Stomach (tissue), 9 donors: ENCODE measurements around the gene PRDM16. TPM values are rescaled to one million over a fixed set of nuclear protein-coding genes. Genes with fewer than 3 reads are reported as not detected.

Experiments used
- DNase-seq, 2 donors: peaks; one replicate each; pipeline versions ENCODE4 v3.0.0 to v3.0.0-alpha.2; 2013 to 2019
- H3K27ac ChIP-seq, 5 donors: fragments of 200-600 bp in 4 of 5; sonication (generic) in 4 of 5; one replicate each; pipeline ENCODE4 v1.5.1; 2013 to 2019; ENCODE audit warnings: mild to moderate bottlenecking in 1 of 5, moderate library complexity in 1 of 5
- H3K27me3 ChIP-seq, 3 donors: fragments of 200-600 bp; sonication (generic); one replicate each; pipeline ENCODE4 v1.5.1; 2017 to 2019; ENCODE audit warnings: mixed run types in 1 of 3
- H3K36me3 ChIP-seq, 4 donors: fragments of 200-600 bp; sonication (generic); 1 replicate in 3 of 4; 2 replicates in 1 of 4; pipeline ENCODE4 v1.5.1; 2016 to 2019
- H3K4me1 ChIP-seq, 4 donors: fragments of 200-600 bp; sonication (generic); one replicate each; pipeline ENCODE4 v1.5.1; 2016 to 2019
- H3K4me3 ChIP-seq, 4 donors: fragments of 200-600 bp; sonication (generic) in 3 of 4; one replicate each; pipeline ENCODE4 v1.5.1; 2016 to 2019; ENCODE audit warnings: mild to moderate bottlenecking in 1 of 4
- H3K9me3 ChIP-seq, 4 donors: fragments of 200-600 bp; sonication (generic); one replicate each; pipeline ENCODE4 v1.5.1; 2016 to 2019
- EP300 ChIP-seq: sonication (generic); formaldehyde crosslinking; IDR thresholded peaks from one replicate; pipeline ENCODE4 v1.6.1; 2017; ENCODE audit warnings: antibody characterized with exemption
- POLR2A ChIP-seq, 4 donors: fragments of 450-650 bp; IDR thresholded peaks; one replicate each; pipeline ENCODE4 v1.6.1; 2016; ENCODE audit warnings: antibody characterized with exemption in 4 of 4, control low read depth in 2 of 4, mild to moderate bottlenecking in 1 of 4, moderate library complexity in 1 of 4
- POLR2AphosphoS5 ChIP-seq, 3 donors: sonication (generic); formaldehyde crosslinking; IDR thresholded peaks; one replicate each; pipeline ENCODE4 v1.6.1; 2016; ENCODE audit warnings: antibody characterized with exemption in 3 of 3
- WGBS, 5 donors: extraction: QIAGEN DNeasy Blood & Tissue Kit in 3 of 5; methylation state at CpG; one replicate each; pipeline versions ENCODE4 v1.1.5 to v1.1.7; 2013 to 2018; 5-methylcytosine and 5-hydroxymethylcytosine counted together
- intact Hi-C: fragments of 100-400 bp; cut with DNase I; formaldehyde crosslinking; loops from one replicate; pipeline ENCODE4 v1.15.1; 2023; ENCODE audit warnings: low total_unique reads
- polyA plus RNA-seq, 3 donors: library from polyadenylated mRNA; stranded (reverse); fragments of 200-250 nt; gene quantifications; one replicate each; pipeline ENCODE4 v1.2.3, GENCODE V29; 2013
- total RNA-seq, 5 donors: library from RNA; depleted of rRNA; stranded (reverse); fragments of >200 nt; gene quantifications; one replicate each; pipeline versions ENCODE4 v1.1.0 to v1.2.3, GENCODE V29; 2014 to 2016
- TF ChIP-seq, protein P1 (sequence below), 7 experiments: fragments of 450-650 bp in 4 of 7; fragments of 200-600 bp in 3 of 7; sonication (generic) in 3 of 7; IDR thresholded peaks; one replicate each; pipeline ENCODE4 v1.5.1; 2016 to 2019; ENCODE audit warnings: antibody characterized with exemption in 7 of 7, control low read depth in 2 of 7, mild to moderate bottlenecking in 1 of 7
- donor health status: healthy with polysubstance abuse.
- donor health status: Bipolar disorder and iron deficiency.
- donor health status: healthy.

The PRDM16 gene
- total and polyA plus RNA-seq, 8 donors: 0.29 to 222 (median 15.8) TPM

GRCh38 chr1:3101124-3101939 lies 32.3 kb downstream of the PRDM16 start:
- WGBS, 5 donors: 54 to 69% (median 57%) methylated on average over 23 to 29 of the region's 29 CpGs
- TF ChIP-seq POLR2AphosphoS5 (IDR thresholded peaks at IDR 0.05) (no peak), EP300 (no peak), POLR2A (IDR thresholded peaks at IDR 0.05) (no peak)
- TF ChIP-seq, protein P1, sequence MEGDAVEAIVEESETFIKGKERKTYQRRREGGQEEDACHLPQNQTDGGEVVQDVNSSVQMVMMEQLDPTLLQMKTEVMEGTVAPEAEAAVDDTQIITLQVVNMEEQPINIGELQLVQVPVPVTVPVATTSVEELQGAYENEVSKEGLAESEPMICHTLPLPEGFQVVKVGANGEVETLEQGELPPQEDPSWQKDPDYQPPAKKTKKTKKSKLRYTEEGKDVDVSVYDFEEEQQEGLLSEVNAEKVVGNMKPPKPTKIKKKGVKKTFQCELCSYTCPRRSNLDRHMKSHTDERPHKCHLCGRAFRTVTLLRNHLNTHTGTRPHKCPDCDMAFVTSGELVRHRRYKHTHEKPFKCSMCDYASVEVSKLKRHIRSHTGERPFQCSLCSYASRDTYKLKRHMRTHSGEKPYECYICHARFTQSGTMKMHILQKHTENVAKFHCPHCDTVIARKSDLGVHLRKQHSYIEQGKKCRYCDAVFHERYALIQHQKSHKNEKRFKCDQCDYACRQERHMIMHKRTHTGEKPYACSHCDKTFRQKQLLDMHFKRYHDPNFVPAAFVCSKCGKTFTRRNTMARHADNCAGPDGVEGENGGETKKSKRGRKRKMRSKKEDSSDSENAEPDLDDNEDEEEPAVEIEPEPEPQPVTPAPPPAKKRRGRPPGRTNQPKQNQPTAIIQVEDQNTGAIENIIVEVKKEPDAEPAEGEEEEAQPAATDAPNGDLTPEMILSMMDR (IDR thresholded peaks at IDR 0.05): no peak
- no peaks in the 10 kb centered on the region for H3K9me3 ChIP-seq
- no peak overlapping the region for H3K27ac ChIP-seq
- H3K27me3 ChIP-seq: peaks cover 0 to 37% (median 0%) of the 10 kb centered on the region in 3 donors
- intact Hi-C loops: no loop called here
- H3K4me3 ChIP-seq: no peak overlapping the region
- no peak for DNase-seq
- no peaks in the 10 kb centered on the region for H3K36me3 ChIP-seq
- peaks cover 0 to 38% (median 3%) of the 10 kb centered on the region in 4 donors for H3K4me1 ChIP-seq

DNA sequence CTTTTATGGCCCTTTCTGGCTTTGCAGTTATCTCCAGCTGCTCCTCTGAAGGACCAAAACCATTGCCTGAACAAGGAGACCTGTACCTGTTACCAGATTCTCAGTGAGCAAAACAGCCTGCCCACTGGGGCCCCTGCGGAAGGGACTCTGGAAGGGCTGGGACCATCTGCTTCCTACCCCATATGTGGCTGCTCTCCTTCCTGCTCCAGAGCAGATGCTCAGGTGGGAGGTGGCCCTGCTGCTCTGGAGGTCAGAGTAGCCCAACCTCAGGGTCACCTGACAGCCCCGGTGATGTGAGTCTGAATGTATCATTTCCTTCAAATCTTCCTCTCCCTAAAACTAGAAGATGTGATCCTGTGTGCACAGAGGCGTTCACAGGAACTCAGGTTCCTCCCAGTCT lies 33.6 kb downstream of the PRDM16 start:
- Histone ChIP-seq H3K27me3 (peaks cover 0 to 29% (median 0%) of the 10 kb centered on the region in 3 donors), H3K4me3 (no peak overlapping the region), H3K27ac (no peak overlapping the region), H3K4me1 (peaks cover 0 to 34% (median 3%) of the 10 kb centered on the region in 4 donors), H3K9me3 (peaks cover 0 to 2% (median 1%) of the 10 kb centered on the region in 4 donors), H3K36me3 (no peaks in the 10 kb centered on the region)
- no peak for DNase-seq
- TF ChIP-seq POLR2AphosphoS5 (IDR thresholded peaks at IDR 0.05) (no peak), EP300 (no peak), POLR2A (IDR thresholded peaks at IDR 0.05) (no peak)
- TF ChIP-seq, protein P1 (IDR thresholded peaks at IDR 0.05): no peak
- WGBS, 5 donors: 59 to 86% (median 75%) methylated on average over 2 to 3 of the region's 3 CpGs
- intact Hi-C loops: no loop called here

- 79 to 85% (median 83%) methylated on average over 14 to 16 of the region's 16 CpGs for WGBS, 5 donors
- intact Hi-C loops: no loop called here
These were observed 35.1 kb downstream of the PRDM16 start for GRCh38 chr1:3103967-3104677.

More at GRCh38 chr1:3103967-3104677, 35.1 kb downstream of the PRDM16 start:
- Histone ChIP-seq H3K27ac (no peak overlapping the region), H3K27me3 (peaks cover 0 to 17% (median 0%) of the 10 kb centered on the region in 3 donors), H3K36me3 (no peaks in the 10 kb centered on the region), H3K4me1 (peaks cover 0 to 34% (median 3%) of the 10 kb centered on the region in 4 donors), H3K4me3 (no peak overlapping the region), H3K9me3 (peaks cover 0 to 12% (median 8%) of the 10 kb centered on the region in 4 donors)
- TF ChIP-seq, protein P1 (IDR thresholded peaks at IDR 0.05): no peak
- TF ChIP-seq POLR2A (IDR thresholded peaks at IDR 0.05) (no peak), EP300 (no peak), POLR2AphosphoS5 (IDR thresholded peaks at IDR 0.05) (no peak)
- no peak for DNase-seq
